Measurements from ENCODE around the gene ATOX1.

GRCh38 chr5:151703227-151703626 is 55.2 kb downstream of the ATOX1 start:
- TF ChIP-seq CTCF (IDR thresholded peaks at IDR 0.05) (no peak), POLR2AphosphoS5 (IDR thresholded peaks at IDR 0.05) (no peak)
